CD4-positive, alpha-beta T cell treated with Interleukin-4 for 4 hours (primary cell): ENCODE measurements around the gene TARS1.

Source experiments
- DNase-seq: peaks from one replicate; pipeline ENCODE4 v3.0.0-alpha.2; 2020

Gene TARS1

DNA sequence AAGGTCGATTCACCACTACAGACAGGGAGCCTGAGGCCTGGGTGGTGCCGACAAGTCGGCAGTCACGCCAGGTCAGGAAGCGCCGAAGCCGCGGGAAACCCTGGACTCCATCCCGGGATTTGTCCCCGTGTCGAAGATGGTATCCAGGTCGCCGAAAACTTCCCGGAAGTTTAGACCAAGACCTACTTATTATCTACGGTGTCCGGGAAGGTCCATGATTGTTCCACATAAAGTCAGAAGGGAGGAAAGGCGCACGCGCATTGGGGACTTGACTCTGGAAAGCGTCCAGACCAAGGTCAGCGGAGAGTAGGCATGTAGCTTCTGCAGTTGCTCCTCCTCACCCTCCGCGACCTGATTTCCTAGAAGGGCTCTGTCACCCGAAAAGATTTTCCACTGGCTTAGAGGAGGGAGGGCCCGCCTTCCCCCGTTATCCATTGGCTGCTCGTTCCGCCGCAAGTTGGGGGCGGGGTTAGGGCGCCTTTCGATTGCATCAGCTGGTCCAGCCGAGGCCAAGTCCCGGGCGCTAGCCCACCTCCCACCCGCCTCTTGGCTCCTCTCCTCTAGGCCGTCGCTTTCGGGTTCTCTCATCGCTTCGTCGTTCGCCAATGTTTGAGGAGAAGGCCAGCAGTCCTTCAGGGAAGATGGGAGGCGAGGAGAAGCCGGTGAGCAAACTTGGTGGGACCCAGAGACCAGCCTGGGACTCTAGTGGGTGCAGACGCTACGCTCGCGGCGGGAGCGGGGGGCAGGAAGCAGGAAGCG, at the start of gene TARS1:
Gene TARS1 (plus strand): TSS at position 484 of the 759 bp plus-strand sequence. CDS start 122 bp downstream, at position 606.
- DNase-seq = peak; percentile 97

DNA sequence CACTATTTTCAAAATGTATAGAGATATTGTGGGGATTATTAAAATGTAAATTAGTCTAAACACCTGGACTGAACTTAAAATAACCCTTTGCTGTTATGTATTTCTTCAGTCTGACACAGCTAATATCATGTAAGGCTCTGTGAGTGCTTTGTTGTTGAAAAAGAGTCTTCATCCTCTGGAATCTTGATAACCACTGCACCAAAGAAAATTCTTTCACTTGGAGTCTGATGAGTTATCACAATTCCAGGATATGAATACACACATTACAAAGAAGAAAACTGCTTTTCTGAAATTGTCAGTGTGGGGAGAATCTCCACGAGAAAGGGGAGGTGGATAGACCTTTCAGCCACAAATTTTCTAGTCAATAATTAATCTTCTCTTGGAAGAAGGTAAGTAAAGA, 42.3 kb upstream of the TARS1 start:
- DNase-seq = no peak

DNA sequence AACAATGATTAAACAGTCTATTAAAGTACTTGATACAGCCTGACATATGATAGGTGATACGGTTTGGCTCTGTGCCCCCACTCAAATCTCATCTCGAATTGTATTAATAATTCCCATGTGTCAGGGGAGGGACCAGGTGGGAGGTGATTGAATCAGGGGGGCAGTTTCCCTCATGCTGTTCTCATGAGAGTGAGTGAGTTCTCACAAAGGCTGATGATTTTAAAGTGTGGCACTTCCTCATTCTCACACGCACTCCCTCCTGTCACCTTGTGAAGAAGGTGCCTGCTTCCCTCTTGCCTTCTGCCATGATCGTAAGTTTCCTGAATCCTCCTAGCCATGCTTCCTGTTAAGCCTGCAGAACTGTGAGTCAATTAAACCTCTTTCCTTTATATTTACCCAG, 40.1 kb upstream of the TARS1 start:
- no peak for DNase-seq

DNA sequence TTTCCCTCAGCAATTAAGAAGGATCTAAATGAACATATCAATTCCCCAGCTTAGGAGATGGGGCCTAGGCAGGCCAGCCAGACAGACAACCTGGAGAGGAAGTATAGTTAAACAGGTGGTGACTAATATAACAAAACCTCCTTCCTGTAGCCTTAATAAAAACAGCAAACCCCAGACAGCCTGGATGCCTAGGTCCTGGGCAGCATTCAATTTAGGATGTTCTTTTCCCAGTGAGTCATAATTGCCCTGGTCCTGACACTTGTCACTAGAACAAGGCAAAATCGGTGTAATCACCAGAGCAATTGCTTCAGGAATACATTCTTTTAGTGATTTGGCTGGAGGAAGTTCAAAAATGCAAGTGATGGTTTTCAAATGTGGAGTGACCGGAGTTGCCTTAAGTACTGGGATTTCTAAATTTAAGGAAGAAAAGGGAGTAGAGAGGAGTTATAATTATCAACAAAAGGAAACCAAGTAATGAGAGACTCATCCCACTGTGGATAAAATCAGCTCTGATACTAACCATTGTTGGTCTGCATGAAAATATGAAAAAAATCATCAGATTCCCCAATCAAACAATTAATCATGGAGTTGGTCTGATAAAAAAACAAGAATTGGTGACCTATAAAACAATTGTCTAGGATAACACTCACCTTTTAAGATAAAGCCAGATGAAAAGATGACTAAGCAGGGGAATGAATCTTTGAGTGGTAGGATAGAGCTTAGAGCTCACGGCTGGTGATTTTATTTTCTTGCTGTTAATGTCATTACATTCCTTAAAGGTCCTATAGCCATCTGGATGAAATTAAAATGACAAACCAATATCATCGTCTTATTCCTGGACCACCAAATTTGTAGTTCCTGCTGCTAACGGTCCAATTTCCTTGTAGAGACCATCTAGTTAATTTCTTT, 39.0 kb upstream of the TARS1 start:
- no peak for DNase-seq

DNA sequence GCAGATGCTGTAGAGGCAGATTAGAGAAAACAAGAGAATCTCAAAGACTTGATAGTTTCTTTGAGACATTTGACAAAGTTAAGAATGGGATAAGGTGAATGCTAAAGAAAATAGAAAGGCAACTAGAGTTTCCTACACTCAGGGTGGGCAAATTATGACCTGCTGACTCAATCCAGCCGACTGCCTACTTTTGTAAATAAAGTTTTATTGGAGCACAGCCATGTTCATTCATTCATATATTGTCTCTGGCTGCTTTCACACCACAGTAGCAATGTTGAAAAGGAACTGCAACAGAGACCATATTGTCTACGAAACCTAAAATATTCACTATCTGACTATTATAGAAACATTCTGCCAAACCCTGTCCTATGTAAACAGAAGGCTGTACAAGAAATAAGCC, 37.6 kb upstream of the TARS1 start:
- no peak for DNase-seq

DNA sequence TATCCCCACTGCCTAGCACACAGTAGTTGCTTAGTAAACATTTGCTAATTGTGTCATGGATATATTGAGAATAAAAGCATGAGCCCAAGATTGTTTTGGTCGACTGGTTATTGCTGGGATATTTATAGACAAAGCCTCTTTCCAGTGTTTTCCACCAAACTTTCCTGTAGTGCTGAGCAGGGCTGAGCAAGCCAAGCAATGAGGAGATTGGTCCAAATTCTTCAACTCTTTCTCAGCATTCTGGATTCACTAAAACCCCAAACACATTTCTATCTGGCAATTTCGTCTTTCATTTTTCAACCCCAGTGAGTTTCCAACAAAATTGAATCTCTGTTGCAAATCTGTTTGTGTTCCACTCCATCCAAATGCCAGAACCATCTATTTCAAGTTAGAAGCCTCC, 31.9 kb upstream of the TARS1 start:
- DNase-seq = no peak

DNA sequence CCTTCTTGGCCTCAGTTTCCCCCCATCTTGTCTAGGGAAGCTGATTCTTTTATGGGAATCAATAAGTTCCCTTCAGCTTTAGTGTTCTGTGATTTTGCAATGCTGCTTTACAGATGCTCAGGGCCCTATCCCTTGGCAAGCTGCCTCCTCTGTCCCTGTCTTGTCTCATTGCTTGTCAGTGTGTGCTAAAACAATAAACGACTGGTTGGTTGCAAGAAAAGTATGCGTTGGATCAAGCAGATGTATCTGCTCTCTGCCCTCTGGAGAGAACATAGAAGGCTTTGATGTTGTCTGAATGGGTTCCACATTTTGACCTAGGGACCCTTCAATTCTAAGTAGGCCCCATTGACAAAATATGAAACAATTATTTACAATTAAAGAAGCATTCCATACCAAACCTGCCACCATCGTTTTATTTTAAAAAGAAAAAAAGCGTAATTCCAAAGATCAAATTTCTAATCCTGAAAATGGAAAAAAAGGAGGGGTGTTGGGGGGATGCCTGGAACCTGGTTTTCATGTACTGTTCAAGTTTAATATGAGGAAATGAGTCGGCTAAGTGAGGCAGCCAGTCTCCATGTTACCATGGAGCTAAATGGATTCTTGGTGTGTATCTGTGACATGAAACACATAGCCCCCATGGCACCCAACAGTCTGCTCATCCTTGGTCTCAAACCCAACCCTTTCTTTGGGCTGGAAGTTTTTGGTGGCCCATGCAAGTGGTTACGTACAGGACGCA, 31.2 kb upstream of the TARS1 start:
- no peak for DNase-seq

DNA sequence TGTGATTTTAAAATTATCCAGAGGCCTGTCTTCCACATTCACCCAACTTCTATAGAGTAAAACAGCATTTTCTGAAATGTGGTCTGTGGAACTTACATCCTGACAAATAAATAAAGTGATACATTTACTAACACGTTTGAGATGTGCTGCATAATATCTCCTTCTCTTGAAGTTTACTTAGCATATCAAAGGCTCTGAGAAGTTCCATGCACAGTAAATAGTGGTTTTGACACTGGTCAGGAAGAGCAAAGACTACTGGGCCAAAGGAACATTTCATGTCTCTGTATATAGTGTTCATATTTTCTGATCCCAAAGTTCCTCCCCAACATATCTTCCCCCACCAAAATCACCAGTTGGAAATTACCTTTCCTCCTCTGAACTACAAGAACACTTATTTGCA, 30.5 kb upstream of the TARS1 start:
- no peak for DNase-seq

DNA sequence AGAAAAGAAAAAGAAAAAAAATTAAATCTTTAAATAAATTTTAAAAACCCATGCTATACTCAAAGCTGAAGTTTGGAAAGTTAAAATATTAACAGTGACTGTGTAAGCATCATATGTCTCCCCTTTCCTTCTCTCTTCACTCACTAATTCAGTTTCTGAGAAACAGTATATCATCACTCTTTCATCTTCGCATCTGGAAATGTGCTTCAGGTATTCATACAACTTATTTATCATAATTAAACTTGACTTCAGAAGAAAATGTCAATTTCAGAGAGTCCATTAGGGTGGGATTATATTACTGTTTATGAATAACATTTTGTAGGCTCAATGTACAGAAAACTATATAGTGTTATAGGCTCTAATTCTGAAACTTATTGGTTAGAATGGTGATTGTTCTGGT, 29.3 kb upstream of the TARS1 start:
- no peak for DNase-seq

DNA sequence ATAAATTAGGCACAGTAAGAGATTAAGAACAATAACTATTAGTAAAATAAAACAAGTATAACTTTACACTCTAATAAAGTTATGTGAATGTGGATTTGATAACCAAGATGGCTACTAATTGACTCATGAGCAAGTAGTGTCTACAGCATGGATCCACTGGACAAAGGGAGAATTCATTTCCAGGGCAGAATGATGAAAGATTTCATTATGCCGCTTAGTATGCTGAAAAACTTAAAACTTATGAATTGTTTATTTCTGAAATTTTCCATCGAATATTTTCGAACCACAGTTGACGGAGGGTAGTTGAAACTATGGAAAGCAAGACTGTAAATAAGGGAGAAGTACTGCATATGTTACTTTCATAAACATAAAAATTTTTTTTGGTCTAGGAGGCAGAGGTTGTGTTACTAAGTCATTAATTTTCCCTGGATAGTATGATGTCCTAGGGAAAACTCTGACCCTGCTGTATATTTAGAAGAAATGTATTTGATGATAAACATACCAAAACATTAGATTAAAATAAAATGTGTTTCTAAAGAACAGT, 24.9 kb upstream of the TARS1 start:
- DNase-seq = no peak

DNA sequence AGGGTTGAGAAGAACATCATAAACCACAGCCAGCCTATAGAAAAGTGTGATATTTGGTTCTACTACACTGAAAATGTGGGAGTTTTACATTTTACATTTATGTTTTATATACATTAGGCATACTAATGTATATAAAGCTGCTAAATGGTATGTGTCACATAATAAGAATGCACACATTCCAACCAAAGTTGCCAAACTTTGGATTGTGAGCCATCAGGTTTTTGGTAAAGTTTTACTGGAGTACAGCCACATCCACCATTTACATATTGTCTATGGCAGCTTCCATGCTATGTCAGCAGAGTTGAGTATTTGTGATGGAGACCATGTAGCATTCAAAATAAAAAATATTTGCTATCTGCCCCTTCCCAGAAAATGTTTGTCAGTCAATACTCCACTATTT, 23.1 kb upstream of the TARS1 start:
- DNase-seq = no peak

DNA sequence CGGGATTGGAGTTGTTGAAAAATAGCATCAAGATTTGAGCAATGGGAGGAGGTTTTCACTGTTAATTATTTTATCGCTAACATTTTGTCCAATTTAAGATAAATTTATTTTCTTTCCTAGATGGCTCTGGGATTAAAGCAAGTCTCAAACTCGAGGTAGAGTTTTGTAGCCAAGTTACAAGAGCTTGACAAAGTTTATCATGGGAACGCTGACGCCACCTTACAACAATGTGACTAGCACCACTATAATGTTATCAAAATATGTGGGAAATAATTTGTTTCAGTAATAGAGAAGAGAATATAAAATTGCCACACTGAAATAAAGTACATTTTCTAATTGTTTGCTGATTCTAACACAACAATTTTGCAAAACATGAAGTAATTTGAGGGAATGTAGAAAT, 19.8 kb upstream of the TARS1 start:
- no peak for DNase-seq

DNA sequence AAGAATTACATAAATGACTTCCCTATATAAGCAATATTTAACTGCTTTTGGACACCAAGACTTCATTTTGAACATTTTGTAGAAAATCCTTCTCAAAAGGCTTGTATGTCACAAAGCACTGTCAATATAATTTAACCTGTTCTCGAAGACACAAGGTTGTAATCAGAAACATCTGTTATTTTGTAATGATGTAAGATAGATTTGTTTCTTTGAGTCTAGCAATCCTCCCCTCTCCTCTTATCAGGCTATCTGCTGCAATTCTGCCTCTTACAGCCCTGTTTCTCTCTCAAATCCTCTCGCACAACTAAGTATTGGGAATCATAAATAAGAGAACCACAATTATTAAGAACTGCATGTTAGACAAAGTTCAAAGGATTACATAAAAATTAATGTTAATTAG, 18.6 kb upstream of the TARS1 start:
- DNase-seq = no peak

DNA sequence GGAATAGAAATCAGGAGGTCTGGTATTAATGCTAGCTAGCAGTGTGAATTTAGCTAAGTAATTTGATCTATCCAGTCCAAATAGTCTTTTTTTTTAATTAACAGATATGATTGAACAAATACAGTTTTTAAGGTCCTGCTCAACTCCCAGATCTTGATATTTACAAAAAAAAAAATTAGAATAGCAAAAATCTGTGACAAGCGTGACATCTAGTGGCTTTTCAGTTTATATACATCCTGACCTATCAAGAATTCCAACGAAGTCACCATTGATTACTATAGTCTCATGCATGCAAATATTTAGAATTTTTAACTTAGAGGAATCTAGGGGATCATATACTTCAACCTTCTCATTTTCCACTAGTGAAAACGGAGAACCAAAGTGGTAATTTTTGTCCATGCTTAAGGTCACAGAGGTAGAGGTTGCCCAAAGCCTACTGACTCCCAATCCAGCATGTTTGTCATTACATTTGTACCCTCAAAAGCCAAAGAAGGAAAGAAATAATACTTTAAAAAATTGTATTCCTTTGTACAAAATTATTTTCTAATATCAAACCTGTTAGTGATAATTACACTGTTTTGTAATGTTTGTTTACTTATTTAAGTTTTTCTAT, 17.6 kb upstream of the TARS1 start:
- no peak for DNase-seq

DNA sequence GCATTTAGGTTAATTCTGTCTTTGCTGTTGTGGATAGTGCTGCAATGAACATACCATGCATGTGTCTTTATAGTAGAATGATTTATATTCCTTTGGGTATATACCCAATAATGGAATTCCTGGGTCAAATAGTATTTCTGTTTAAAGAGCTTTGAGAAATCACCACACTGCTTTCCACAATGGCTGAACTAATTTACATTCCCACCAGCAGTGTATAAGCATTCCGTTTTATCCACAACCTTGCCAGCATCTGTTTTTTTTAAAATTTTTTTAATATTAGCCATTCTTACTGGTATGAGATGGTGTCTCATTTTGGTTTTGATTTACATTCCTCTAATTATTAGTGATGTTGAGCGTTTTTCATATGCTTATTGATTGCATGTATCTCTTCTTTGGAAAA, 15.5 kb upstream of the TARS1 start:
- no peak for DNase-seq

DNA sequence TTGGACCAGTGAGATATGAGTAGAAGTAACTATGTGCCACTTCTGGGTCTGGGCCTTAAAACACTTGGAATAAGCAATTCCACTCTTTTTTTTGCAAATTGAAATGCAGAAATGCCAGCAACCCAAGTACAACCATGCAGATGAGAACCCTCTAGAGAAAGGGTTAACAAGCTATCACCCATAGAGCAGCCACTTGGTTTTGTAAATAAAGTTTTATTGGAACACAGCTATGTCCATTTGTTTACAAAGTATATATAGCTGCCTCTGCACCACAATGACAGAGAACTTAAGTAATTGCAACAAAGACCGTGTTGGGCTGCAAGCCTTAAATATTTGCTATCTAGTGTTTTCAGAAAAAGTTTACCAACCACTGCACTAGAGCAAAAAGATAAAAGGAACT, 9.8 kb upstream of the TARS1 start:
- no peak for DNase-seq

DNA sequence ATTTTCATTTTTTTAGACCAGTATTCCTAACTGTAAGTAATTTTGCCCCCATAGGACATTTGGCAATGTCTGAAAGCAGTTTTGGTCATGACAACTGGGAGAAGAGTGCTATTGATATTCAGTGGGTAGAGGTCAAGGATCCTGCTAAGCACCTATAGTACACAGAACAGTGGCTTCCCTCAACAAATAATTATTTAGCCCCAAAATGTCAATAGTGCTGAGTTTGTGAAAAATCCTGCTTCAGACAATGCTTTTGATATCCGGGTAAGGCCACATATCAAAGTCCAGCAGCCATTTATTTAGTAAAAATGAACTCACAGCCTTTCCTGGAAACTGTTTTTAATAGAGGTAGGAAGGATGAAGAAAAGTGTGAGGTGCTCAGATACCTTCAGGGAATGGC, 8.1 kb upstream of the TARS1 start:
- DNase-seq = no peak

DNA sequence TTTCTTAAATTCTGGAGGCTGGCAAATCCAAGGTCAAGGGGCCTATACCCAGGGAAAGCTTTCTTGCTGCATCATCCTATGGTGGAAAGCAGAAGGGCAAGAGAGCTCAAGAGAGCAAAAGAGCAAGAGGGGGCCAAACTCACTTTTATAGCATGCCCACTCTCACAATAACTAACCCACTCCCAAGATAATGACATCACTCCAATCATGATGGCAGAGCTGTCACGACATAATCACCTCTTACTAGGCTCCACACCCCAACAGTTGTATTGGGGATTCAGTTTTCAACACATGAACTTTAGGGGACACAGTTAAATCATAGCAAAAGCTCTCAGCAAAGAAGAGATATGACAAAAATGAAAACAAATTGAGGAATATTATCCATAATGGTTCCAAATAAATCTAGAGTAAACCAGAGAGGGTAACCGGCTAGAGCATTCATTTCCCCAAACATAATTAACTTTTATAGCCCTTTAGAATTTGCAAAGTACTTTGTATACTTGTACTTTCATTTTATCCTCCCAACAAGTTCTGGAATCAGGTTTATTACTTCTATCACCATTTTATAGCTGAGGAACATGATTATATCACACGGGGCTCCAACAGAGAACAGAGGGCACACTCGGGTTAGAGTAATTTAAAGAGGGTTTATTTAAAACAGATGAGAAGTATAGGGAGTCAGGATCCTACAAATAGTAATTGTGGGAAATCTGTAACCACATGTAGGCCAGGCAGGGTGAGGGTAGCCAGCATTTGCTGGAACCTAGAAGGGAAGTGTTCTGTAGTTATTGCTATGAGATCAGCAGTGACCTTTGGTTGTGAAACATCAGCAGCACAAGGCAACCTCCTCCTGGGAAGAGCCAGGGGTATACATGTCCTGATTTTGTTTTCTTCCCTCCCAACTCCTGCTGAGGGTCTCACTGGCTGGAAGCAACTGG, 7.2 kb upstream of the TARS1 start:
- DNase-seq = no peak

DNA sequence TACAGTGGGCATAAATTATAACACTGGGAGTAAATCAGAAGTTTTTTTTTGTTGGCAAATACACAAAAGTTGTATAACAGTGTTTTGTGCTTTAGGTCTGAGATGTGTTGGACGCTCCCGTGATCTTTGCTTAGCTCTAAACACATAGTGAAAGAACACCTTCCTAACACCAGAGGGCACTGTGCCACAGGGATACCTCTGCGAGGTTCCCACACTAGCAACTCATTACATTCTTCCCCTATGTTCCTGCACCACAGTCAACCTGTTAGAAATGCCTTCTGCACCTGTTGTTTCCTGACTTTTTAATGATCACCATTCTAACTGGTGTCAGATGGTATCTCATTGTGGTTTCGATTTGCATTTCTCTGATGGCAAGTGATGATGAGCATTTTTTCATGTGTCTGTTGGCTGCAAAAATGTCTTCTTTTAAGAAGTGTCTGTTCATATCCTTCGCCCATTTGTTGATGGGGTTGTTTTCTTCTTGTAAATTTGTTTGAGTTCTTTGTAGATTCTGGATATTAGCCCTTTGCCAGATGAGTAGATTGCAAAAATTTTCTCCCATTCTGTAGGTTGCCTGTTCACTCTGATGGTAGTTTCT, 4.8 kb upstream of the TARS1 start:
- peak; percentile 78 for DNase-seq

DNA sequence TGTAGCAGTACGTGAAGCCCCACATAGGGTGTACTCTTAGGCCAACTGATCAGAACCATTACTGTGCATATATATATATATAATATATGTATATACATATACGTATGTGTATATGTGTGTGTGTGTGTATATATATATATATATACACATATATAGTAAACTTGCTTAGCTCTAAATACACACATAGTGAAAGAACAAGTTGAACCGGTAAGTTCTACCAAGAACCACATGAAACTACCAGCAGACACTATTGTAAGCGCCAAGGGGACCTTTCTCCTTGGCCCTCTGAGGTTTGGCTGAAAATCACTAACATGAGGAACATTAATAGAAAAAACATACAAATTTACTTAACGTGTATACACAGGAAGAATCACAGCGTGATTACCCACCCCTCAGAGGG, 1.8 kb upstream of the TARS1 start:
- no peak for DNase-seq

DNA sequence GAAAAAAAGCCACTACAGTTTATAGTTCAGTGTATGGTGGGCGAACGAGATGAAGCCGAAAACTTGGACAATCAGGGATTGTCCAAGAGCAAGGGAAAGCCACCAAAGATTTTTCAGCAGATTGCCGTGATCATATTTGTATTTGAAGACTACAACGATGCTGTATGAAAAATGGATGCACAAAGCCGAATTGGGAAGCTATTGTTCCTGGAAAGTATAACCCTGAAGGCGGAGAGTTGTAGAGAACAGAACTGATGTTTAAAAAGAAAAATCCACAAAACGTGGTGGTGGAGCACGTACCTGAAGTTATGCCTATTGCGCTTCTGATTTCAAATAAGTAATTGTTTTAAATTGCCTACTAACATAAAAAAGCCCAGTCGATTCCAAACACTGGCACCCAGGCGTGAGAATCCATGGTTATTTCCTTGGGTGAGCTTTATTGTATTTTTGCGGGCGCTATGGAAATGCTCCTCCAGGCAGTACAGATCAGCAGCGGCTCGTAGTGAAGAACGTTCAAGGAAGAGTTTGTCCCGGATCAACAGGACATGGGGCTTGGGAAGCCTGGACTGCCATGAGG, 772 bp upstream of the TARS1 start:
- DNase-seq = no peak
